Suppressor macrophage (primary cell): ENCODE data around the gene PSEN1.

Experiments
- DNase-seq, 4 experiments: peaks; one replicate each; pipeline ENCODE4 v3.0.0-alpha.2; 2020 to 2022

Gene PSEN1

GRCh38 chr14:73254247-73255004 is 118.1 kb downstream of the PSEN1 start:
- no peak for DNase-seq

GRCh38 chr14:73255005-73255400 is 118.7 kb downstream of the PSEN1 start:
- DNase-seq, result no peak

DNA sequence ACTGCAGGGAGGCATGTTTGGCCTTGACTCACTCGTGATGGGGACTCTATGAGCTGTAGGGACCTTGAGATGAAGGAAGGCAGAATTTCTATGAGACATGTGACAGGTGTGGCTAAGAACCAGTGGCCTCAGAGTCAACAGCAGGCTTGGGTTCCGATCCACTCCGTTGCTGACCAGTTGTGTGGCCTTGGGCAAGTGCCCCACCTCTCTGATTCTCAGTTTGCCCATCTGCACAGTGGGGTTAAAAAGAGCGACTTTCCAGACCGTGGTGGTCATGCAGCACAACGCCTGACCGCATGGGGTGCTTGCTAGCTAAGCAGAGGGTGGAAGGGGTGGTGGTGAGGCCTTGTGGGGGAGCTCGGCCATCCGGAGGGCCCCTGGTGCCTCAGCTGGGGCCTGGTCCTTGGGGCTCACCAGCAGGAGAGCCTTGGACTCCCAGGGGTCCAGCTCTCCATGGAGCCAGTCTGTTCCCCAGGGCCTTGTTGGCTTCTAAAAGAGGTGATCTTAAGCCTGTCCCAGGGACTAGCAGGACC is 119.5 kb downstream of the PSEN1 start:
- DNase-seq, result no peak

- DNase-seq, result no peak
Observed at GRCh38 chr14:73258076-73258475, 121.8 kb downstream of the PSEN1 start.

- DNase-seq, result no peak
Observed at GRCh38 chr14:73258845-73259611, 122.7 kb downstream of the PSEN1 start.

DNA sequence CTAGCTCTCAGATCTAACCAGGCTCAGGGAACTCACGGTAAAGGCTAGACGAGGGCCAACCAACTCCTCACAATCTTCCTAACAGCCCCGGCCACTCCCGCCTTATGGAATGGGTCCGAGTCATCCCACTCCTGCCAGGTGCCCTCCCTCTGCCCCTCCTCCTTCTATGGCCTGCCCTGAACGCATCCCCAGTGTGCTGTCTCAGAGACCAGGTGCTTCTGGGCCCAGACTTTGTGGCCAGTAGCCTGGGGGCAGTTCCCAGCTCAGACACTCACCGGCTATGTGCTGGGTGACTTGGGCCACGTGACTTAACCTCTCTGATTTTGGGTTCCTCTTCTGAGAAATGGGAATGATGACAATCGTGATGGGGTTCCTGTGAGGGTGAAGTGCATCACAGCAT is 123.5 kb downstream of the PSEN1 start:
- peak in 1 of 4 experiments; percentile 24 for DNase-seq

DNA sequence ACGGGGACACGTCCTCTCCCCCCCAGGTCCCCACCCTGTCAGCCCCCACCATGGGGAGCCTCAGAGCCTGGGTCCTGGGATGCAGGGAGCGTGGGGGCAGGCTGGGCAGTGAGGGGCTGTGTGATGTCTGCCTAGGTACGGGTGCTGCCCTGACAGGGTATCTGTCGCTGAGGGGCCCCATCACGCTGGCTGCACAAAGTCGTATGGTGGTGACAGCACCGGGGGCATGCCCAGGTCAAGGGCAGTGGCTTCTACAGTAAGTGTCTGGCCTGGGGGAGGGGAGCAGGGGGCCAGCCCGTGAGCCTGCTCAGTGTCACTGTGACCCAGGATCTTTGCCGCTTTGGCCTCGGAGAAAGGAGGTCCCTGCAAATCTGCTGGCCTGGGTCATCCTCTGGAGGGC is 124.3 kb downstream of the PSEN1 start:
- DNase-seq, result no peak

DNA sequence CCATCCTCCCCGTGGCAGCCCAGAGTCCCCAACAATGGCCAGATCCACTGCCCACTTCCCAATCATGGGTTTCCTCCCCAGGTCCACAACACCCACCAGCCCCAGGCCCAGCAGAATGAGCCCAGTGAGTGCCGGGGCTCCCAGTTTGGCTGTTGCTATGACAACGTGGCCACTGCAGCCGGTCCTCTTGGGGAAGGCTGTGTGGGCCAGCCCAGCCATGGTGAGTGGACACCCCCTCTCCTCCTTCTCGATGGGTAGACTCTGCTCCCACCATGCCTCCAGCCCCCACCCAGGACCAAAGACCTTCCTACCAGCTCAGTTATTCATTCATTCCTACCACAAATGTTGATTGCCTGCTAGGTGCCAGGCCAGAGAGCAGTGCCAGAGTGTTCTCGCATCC is 124.8 kb downstream of the PSEN1 start:
- no peak for DNase-seq

GRCh38 chr14:73261520-73262426 is 125.5 kb downstream of the PSEN1 start:
- DNase-seq, result peak in 1 of 4 experiments; percentile 36

DNA sequence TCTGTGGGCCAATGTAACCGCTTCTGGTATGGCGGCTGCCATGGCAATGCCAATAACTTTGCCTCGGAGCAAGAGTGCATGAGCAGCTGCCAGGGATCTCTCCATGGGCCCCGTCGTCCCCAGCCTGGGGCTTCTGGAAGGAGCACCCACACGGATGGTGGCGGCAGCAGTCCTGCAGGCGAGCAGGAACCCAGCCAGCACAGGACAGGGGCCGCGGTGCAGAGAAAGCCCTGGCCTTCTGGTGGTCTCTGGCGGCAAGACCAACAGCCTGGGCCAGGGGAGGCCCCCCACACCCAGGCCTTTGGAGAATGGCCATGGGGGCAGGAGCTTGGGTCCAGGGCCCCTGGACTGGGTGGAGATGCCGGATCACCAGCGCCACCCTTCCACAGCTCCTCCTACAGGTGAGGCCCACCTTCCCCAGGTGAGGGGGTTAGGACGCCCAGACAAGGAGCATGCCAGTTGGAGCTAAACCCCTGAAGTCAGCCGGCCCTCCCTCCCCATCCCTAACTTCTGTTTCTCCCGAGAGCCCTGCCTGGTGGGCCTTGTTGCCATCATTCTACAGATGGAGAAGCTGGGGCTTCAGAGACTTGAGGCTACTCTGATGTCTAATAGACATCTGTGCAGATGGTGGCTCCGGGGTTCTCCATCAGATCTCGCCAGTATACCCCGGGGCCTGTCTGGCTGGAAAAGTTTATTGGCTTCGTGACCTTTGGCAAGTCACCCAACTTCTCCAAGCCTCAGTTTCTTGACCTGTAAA is 126.3 kb downstream of the PSEN1 start:
- DNase-seq, result peak in 1 of 4 experiments; percentile 31

- peak in 1 of 4 experiments; percentile 14 for DNase-seq
Observed at GRCh38 chr14:73263606-73264005, 127.3 kb downstream of the PSEN1 start.

- DNase-seq, result peak in 1 of 4 experiments; percentile 42
Observed at GRCh38 chr14:73264080-73264884, 128.0 kb downstream of the PSEN1 start.

GRCh38 chr14:73264885-73265720 is 128.8 kb downstream of the PSEN1 start:
- DNase-seq, result no peak

- no peak for DNase-seq
Observed at GRCh38 chr14:73265721-73266046, 129.4 kb downstream of the PSEN1 start.

- DNase-seq, result no peak
Observed at GRCh38 chr14:73266317-73266716, 130.0 kb downstream of the PSEN1 start.

GRCh38 chr14:73267474-73267873 is 131.2 kb downstream of the PSEN1 start:
- DNase-seq, result no peak

DNA sequence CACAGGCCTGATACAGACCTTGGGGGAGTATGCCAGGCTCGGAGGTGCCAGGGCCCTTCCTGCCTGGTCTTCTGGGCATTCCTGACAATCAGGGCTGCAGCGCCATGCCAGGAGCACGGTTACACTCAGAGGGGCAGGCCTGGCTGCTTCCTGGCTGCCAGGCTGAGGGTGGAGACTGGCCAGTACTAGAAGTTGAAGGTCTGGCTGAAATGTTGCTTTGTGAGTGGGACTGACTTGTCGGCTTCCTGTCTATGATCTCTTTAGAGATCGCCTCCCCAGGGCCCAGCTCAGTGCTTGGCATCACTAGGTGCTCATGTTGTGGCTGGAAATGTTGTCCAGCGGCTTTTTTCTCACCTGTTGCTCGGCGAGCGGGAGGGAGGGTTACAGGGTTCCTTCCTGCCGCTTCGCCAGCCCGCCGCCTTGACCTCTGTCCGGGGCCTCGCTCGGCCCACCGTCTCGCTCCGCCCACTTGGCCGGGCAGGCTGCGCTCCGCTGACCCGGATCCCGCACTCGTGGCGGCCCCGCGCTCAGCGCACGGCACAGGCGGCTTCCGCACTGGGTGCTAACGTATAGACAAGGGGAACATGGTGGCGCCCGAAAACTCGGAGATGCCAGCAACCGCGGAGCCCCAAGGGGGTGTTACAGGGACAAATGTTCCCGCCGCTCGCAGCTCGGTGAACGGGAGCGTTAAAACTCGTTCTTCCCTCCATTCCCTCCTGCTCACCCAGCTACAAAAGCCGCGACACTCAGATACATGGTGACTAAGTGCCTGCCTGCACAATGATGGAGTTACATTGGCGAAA is 133.6 kb downstream of the PSEN1 start:
- peak; percentile 46 to 73 (median 54) for DNase-seq

GRCh38 chr14:73272393-73272792 is 136.1 kb downstream of the PSEN1 start:
- no peak for DNase-seq
